Suprapubic skin (tissue), 4 donors: ENCODE results near the gene GDI2.

Experiments
- EP300 ChIP-seq: sonication (generic); formaldehyde crosslinking; IDR thresholded peaks from one replicate; pipeline ENCODE4 v1.6.1; 2017; ENCODE audit warnings: antibody characterized with exemption
- POLR2A ChIP-seq, 2 donors: fragments of 450-650 bp; IDR thresholded peaks; one replicate each; pipeline ENCODE4 v1.6.1; 2017; ENCODE audit warnings: antibody characterized with exemption in 2 of 2, mild to moderate bottlenecking in 2 of 2, moderate library complexity in 2 of 2
- POLR2AphosphoS5 ChIP-seq, 3 donors: sonication (generic); formaldehyde crosslinking; IDR thresholded peaks; one replicate each; pipeline ENCODE4 v1.6.1; 2017; ENCODE audit warnings: antibody characterized with exemption in 3 of 3

DNA sequence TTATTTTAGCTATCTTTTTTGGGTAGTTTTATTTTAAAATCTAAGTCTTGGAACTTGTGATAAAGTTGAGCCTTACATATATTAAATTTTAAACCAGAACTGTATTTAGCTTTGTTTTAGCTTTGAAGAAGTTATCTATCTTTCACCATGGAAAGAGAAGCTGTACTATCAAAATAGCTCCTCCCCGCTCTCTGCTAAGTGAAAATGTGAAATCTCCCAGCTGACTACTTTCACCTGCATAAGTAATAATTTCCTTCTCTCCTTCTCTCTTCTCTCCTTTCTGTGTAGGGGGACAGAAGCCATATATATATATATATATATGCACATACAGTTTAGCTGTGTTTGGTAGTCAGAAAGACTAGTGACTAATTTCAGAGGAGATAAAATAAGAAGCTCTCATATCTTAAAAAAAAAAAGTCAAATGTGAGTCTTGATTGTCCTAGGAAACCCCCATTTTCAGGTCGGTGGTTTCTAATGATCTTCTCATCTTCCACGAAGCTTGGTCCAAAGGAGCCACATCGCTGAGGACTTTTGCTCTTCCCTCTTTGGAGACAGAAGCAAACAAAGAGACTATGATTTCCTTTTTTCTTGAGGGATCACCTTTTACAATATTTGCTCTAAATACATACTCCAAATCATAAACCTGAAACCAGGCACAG is 30.6 kb upstream of the GDI2 start:
- TF ChIP-seq EP300 (no peak), POLR2AphosphoS5 (IDR thresholded peaks at IDR 0.05) (no peak), POLR2A (IDR thresholded peaks at IDR 0.05) (no peak)
